Measurements from ENCODE around the gene SETD7. TPM values are rescaled to one million over a fixed set of nuclear protein-coding genes. Genes with fewer than 3 reads are reported as not detected.

Gene SETD7
- total RNA-seq, 1 experiment from 2014 or later = 41.6 TPM

DNA sequence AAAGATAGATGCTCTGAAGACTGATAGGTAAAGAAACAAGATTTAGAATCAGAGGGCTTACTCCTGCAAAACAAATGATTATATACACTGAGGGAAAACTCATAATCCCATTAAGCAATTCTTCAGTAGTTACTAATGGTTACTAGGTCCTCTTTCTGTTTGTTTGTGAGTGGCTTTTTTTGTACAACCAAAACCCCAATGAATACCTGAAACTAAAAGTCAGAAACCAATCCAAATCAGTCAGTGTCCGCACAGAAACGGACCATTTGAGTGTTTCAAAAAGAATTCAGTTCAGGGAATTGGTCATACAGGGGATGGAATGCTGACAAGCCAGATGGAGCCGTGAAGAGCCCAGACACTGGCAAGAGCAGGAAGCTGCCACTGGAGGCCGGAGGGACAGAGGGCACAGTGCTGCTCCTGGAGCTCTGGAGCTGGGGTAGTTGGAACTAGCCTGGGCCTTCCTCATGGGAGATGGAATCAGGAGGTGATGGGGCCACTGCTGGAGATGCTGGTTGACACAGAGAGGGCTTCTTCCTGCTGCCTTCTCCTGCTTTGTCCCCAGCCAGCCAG lies 31.9 kb downstream of the SETD7 start:
- no peaks in the 10 kb centered on the region for H3K79me2 ChIP-seq (ENCODE audit: insufficient read depth, low read length)
- H3K27me3 ChIP-seq (ENCODE audit: insufficient read depth, low read length) = no peaks in the 10 kb centered on the region
- peaks cover 3 to 20% of the 10 kb centered on the region in 2 experiments; a peak in 3 of 4 replicates for H3K36me3 ChIP-seq (ENCODE audit: control insufficient read depth in 1 of 2, insufficient read depth in 2 of 2, low read length in 2 of 2)
- no peak overlapping the region for H3K27ac ChIP-seq (ENCODE audit: low read depth, low read length)
- DNase-seq (ENCODE audit: low read depth, low spot score) (no peak), ATAC-seq (no peak)
- H3K4me2 ChIP-seq (ENCODE audit: low read length) = no peak overlapping the region
- TF ChIP-seq POLR2AphosphoS5 (IDR thresholded peaks at IDR 0.05; ENCODE audit: low read depth, low read length) = no peak
- H2AFZ ChIP-seq (ENCODE audit: low read depth, low read length, poor library complexity, severe bottlenecking) = no peak overlapping the region
- no peaks in the 10 kb centered on the region for H4K20me1 ChIP-seq (ENCODE audit: insufficient read depth)
- CTCF ChIA-PET = no interaction called here
- H3K9me2 ChIP-seq (ENCODE audit: insufficient read depth) = no peaks in the 10 kb centered on the region
- POLR2A ChIA-PET = no interaction called here
- no peak overlapping the region for H3K9ac ChIP-seq (ENCODE audit: low read length)
- H3K4me3 ChIP-seq (replicated peaks in 1 of 2; ENCODE audit: low read depth in 1 of 2, low read length in 2 of 2) = no peak overlapping the region
- RAD21 ChIA-PET (ENCODE audit: low non-redundant PET in 1 of 2, low total read pairs in 2 of 2, uncharacterized antibody in 2 of 2, unreplicated experiment in 2 of 2) = no interaction called here
- H3K4me1 ChIP-seq (ENCODE audit: control insufficient read depth in 1 of 2, insufficient read depth in 2 of 2, low read length in 2 of 2) = no peaks in the 10 kb centered on the region
- intact Hi-C loops (cut with micrococcal nuclease) = no loop called here
- no peaks in the 10 kb centered on the region for H3K9me3 ChIP-seq (ENCODE audit: control insufficient read depth in 1 of 2, insufficient read depth in 1 of 2, low read depth in 1 of 2, low read length in 2 of 2)
- no TSS peak for BruUV-seq (replicated peaks)

- DNase-seq (ENCODE audit: low read depth, low spot score) (no peak), ATAC-seq (no peak)
- POLR2A ChIA-PET = no interaction called here
- H3K36me3 ChIP-seq (ENCODE audit: control insufficient read depth in 1 of 2, insufficient read depth in 2 of 2, low read length in 2 of 2) = peaks cover 3 to 21% of the 10 kb centered on the region in 2 experiments; a peak in 2 of 4 replicates
- H2AFZ ChIP-seq (ENCODE audit: low read depth, low read length, poor library complexity, severe bottlenecking) = no peak overlapping the region
- no peak overlapping the region for H3K9ac ChIP-seq (ENCODE audit: low read length)
- H3K4me3 ChIP-seq (replicated peaks in 1 of 2; ENCODE audit: low read depth in 1 of 2, low read length in 2 of 2) = no peak overlapping the region
- no peaks in the 10 kb centered on the region for H3K79me2 ChIP-seq (ENCODE audit: insufficient read depth, low read length)
- BruUV-seq (replicated peaks) = no TSS peak
- RAD21 ChIA-PET (ENCODE audit: low non-redundant PET in 1 of 2, low total read pairs in 2 of 2, uncharacterized antibody in 2 of 2, unreplicated experiment in 2 of 2) = no interaction called here
- CTCF ChIA-PET = no interaction called here
- H3K27ac ChIP-seq (ENCODE audit: low read depth, low read length) = no peak overlapping the region
- H3K9me3 ChIP-seq (ENCODE audit: control insufficient read depth in 1 of 2, insufficient read depth in 1 of 2, low read depth in 1 of 2, low read length in 2 of 2) = no peaks in the 10 kb centered on the region
- no peak overlapping the region for H3K4me2 ChIP-seq (ENCODE audit: low read length)
- intact Hi-C loops (cut with micrococcal nuclease) = no loop called here
- H3K4me1 ChIP-seq (ENCODE audit: control insufficient read depth in 1 of 2, insufficient read depth in 2 of 2, low read length in 2 of 2) = no peaks in the 10 kb centered on the region
- no peak for TF ChIP-seq YY1 (IDR thresholded peaks at IDR 0.05; ENCODE audit: extremely low read depth, insufficient replicate concordance, low read depth, low read length)
- TF ChIP-seq SRF (IDR thresholded peaks at IDR 0.05; ENCODE audit: low read depth) = no peak
- TF ChIP-seq TCF7L2 (IDR thresholded peaks at IDR 0.05; ENCODE audit: borderline replicate concordance, extremely low read depth, insufficient read depth, insufficient read length) = no peak
- no peak for TF ChIP-seq EZH2 (IDR thresholded peaks at IDR 0.05)
- no peak for TF ChIP-seq SIN3A (IDR thresholded peaks at IDR 0.05; ENCODE audit: low read depth)
- TF ChIP-seq, protein P1, sequence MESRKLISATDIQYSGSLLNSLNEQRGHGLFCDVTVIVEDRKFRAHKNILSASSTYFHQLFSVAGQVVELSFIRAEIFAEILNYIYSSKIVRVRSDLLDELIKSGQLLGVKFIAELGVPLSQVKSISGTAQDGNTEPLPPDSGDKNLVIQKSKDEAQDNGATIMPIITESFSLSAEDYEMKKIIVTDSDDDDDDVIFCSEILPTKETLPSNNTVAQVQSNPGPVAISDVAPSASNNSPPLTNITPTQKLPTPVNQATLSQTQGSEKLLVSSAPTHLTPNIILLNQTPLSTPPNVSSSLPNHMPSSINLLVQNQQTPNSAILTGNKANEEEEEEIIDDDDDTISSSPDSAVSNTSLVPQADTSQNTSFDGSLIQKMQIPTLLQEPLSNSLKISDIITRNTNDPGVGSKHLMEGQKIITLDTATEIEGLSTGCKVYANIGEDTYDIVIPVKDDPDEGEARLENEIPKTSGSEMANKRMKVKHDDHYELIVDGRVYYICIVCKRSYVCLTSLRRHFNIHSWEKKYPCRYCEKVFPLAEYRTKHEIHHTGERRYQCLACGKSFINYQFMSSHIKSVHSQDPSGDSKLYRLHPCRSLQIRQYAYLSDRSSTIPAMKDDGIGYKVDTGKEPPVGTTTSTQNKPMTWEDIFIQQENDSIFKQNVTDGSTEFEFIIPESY (IDR thresholded peaks at IDR 0.05; ENCODE audit: extremely low read depth, insufficient replicate concordance, low read length) = no peak
- no peak for TF ChIP-seq CTCF (IDR thresholded peaks at IDR 0.05 in 2 of 3, conservative IDR thresholded peaks at IDR 0.05 in 1 of 3; ENCODE audit: borderline replicate concordance in 1 of 3, insufficient read depth in 1 of 3, low read depth in 2 of 3, low read length in 2 of 3)
- TF ChIP-seq ZNF274 (IDR thresholded peaks at IDR 0.05; ENCODE audit: low read depth, low read length) = no peak
- no peak for TF ChIP-seq POLR2A (IDR thresholded peaks at IDR 0.05; ENCODE audit: borderline replicate concordance, extremely low read depth, insufficient read depth, insufficient read length)
- H3K9me2 ChIP-seq (ENCODE audit: insufficient read depth) = no peaks in the 10 kb centered on the region
- no peaks in the 10 kb centered on the region for H3K27me3 ChIP-seq (ENCODE audit: insufficient read depth, low read length)
- H4K20me1 ChIP-seq (ENCODE audit: insufficient read depth) = no peaks in the 10 kb centered on the region
Observed at GRCh38 chr4:139523076-139523475, 32.9 kb downstream of the SETD7 start.

All from HCT116 (cell line).